ENCODE measurements around the gene NEK7. TPM values are rescaled to one million over a fixed set of nuclear protein-coding genes. Genes with fewer than 3 reads are reported as not detected.

NEK7 gene
- polyA plus RNA-seq, 1 donor from 2014 or later: 3.3 TPM

DNA sequence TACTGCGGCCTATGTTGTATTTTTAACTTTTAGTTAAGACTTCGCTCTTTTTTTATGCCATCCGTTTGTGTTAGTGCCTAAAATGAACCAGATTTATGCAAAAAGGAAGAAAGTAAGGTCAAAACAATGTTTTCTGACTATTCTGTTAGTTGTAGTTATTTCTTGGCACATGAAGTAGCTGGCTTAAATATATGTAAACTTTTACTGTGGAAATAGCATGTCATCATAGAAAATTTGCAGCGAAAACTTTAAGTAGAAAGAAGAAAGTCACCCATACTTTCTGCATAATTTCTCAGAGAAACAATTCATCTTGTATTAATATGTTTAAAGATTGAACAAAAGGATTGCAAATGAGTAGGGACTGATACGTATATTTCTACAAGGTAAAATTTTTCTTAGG lies 106.4 kb downstream of the NEK7 start:
- TF ChIP-seq, protein P1, sequence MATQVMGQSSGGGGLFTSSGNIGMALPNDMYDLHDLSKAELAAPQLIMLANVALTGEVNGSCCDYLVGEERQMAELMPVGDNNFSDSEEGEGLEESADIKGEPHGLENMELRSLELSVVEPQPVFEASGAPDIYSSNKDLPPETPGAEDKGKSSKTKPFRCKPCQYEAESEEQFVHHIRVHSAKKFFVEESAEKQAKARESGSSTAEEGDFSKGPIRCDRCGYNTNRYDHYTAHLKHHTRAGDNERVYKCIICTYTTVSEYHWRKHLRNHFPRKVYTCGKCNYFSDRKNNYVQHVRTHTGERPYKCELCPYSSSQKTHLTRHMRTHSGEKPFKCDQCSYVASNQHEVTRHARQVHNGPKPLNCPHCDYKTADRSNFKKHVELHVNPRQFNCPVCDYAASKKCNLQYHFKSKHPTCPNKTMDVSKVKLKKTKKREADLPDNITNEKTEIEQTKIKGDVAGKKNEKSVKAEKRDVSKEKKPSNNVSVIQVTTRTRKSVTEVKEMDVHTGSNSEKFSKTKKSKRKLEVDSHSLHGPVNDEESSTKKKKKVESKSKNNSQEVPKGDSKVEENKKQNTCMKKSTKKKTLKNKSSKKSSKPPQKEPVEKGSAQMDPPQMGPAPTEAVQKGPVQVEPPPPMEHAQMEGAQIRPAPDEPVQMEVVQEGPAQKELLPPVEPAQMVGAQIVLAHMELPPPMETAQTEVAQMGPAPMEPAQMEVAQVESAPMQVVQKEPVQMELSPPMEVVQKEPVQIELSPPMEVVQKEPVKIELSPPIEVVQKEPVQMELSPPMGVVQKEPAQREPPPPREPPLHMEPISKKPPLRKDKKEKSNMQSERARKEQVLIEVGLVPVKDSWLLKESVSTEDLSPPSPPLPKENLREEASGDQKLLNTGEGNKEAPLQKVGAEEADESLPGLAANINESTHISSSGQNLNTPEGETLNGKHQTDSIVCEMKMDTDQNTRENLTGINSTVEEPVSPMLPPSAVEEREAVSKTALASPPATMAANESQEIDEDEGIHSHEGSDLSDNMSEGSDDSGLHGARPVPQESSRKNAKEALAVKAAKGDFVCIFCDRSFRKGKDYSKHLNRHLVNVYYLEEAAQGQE (IDR thresholded peaks at IDR 0.05; ENCODE audit: borderline replicate concordance): no peak
- no peak for TF ChIP-seq SMC3 (conservative IDR thresholded peaks at IDR 0.05; ENCODE audit: poor library complexity)
- TF ChIP-seq POLR2AphosphoS5 (IDR thresholded peaks at IDR 0.05): no peak
- no peak for TF ChIP-seq EP300 (conservative IDR thresholded peaks at IDR 0.05; ENCODE audit: poor library complexity, severe bottlenecking)
- no peak for TF ChIP-seq TAF1 (IDR thresholded peaks at IDR 0.05; ENCODE audit: low read depth)
- TF ChIP-seq MXI1 (conservative IDR thresholded peaks at IDR 0.05; ENCODE audit: poor library complexity, severe bottlenecking): no peak
- TF ChIP-seq EZH2 (IDR thresholded peaks at IDR 0.05; ENCODE audit: borderline replicate concordance, insufficient read depth, low read length, poor library complexity, severe bottlenecking): no peak
- no peak for TF ChIP-seq RAD21 (conservative IDR thresholded peaks at IDR 0.05)
- TF ChIP-seq, protein P2, sequence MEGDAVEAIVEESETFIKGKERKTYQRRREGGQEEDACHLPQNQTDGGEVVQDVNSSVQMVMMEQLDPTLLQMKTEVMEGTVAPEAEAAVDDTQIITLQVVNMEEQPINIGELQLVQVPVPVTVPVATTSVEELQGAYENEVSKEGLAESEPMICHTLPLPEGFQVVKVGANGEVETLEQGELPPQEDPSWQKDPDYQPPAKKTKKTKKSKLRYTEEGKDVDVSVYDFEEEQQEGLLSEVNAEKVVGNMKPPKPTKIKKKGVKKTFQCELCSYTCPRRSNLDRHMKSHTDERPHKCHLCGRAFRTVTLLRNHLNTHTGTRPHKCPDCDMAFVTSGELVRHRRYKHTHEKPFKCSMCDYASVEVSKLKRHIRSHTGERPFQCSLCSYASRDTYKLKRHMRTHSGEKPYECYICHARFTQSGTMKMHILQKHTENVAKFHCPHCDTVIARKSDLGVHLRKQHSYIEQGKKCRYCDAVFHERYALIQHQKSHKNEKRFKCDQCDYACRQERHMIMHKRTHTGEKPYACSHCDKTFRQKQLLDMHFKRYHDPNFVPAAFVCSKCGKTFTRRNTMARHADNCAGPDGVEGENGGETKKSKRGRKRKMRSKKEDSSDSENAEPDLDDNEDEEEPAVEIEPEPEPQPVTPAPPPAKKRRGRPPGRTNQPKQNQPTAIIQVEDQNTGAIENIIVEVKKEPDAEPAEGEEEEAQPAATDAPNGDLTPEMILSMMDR (IDR thresholded peaks at IDR 0.05; ENCODE audit: poor library complexity, severe bottlenecking): no peak
- H3K27ac ChIP-seq (ENCODE audit: low read length): no peak overlapping the region
- no peaks in the 10 kb centered on the region for H3K27me3 ChIP-seq (ENCODE audit: insufficient read depth, low read depth, low read length)
- H3K36me3 ChIP-seq (ENCODE audit: insufficient read depth, low read length): no peaks in the 10 kb centered on the region
- H3K9me3 ChIP-seq (ENCODE audit: low read length): no peaks in the 10 kb centered on the region
- no peak overlapping the region for H3K4me2 ChIP-seq (ENCODE audit: low read length)
- H3K9ac ChIP-seq (ENCODE audit: low read length): no peak overlapping the region
- H2AFZ ChIP-seq (ENCODE audit: low read depth, low read length): no peak overlapping the region
- no peaks in the 10 kb centered on the region for H3F3A ChIP-seq (ENCODE audit: insufficient read depth, low read length, poor library complexity, severe bottlenecking)
- no peak overlapping the region for H3K4me3 ChIP-seq (ENCODE audit: low read length)
- H3K9me2 ChIP-seq (ENCODE audit: insufficient read depth, low read length): no peaks in the 10 kb centered on the region
- H4K20me1 ChIP-seq (ENCODE audit: insufficient read depth): no peaks in the 10 kb centered on the region
- no peaks in the 10 kb centered on the region for H3K79me2 ChIP-seq (replicated peaks; ENCODE audit: insufficient read depth, low read length)

DNA sequence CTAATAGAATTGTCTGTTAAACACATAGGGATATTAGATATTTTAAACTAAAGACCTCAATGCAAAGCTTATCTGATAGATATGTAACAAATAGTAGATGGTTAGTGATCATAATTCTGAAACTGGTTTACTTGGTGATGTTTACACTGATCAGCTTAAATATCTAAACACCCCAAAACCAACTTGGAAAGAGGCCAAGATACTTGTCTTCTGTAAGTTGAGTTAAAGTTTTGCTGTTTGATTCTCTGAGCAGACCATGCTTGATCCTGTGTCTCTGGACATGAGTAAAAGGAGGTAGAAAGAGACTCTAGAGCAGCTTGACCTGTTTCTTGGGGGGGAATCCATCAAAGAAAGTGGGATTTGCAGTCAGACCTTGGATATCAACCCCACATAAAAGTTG lies 107.5 kb downstream of the NEK7 start:
- Histone ChIP-seq H4K20me1 (ENCODE audit: insufficient read depth) (no peaks in the 10 kb centered on the region), H3F3A (ENCODE audit: insufficient read depth, low read length, poor library complexity, severe bottlenecking) (no peaks in the 10 kb centered on the region), H3K4me3 (ENCODE audit: low read length) (no peak overlapping the region), H3K36me3 (ENCODE audit: insufficient read depth, low read length) (no peaks in the 10 kb centered on the region), H3K9me2 (ENCODE audit: insufficient read depth, low read length) (no peaks in the 10 kb centered on the region), H3K9ac (ENCODE audit: low read length) (no peak overlapping the region), H3K79me2 (replicated peaks; ENCODE audit: insufficient read depth, low read length) (no peaks in the 10 kb centered on the region), H3K27ac (ENCODE audit: low read length) (no peak overlapping the region), H3K27me3 (ENCODE audit: insufficient read depth, low read depth, low read length) (no peaks in the 10 kb centered on the region), H2AFZ (ENCODE audit: low read depth, low read length) (no peak overlapping the region), H3K4me2 (ENCODE audit: low read length) (no peak overlapping the region), H3K9me3 (ENCODE audit: low read length) (no peaks in the 10 kb centered on the region)
- no peak for TF ChIP-seq EZH2 (IDR thresholded peaks at IDR 0.05; ENCODE audit: borderline replicate concordance, insufficient read depth, low read length, poor library complexity, severe bottlenecking)
- TF ChIP-seq, protein P2 (IDR thresholded peaks at IDR 0.05; ENCODE audit: poor library complexity, severe bottlenecking): no peak
- TF ChIP-seq POLR2AphosphoS5 (IDR thresholded peaks at IDR 0.05): no peak
- no peak for TF ChIP-seq MXI1 (conservative IDR thresholded peaks at IDR 0.05; ENCODE audit: poor library complexity, severe bottlenecking)
- TF ChIP-seq RAD21 (conservative IDR thresholded peaks at IDR 0.05): no peak
- TF ChIP-seq SMC3 (conservative IDR thresholded peaks at IDR 0.05; ENCODE audit: poor library complexity): no peak
- TF ChIP-seq, protein P1 (IDR thresholded peaks at IDR 0.05; ENCODE audit: borderline replicate concordance): no peak
- no peak for TF ChIP-seq EP300 (conservative IDR thresholded peaks at IDR 0.05; ENCODE audit: poor library complexity, severe bottlenecking)
- TF ChIP-seq TAF1 (IDR thresholded peaks at IDR 0.05; ENCODE audit: low read depth): no peak

All from neural cell (in vitro differentiated cells).